GM12874 (cell line): Measurements from ENCODE around the gene AUNIP.

Experiments
- TF ChIP-seq, protein P1 (sequence below): IDR thresholded peaks from 2 replicates; pipeline ENCODE4 v1.5.1; 2011; ENCODE audit warnings: low read depth, mild to moderate bottlenecking, control low read depth, low read length, moderate library complexity; ENCODE audit not compliant: insufficient read depth

AUNIP gene, protein sequence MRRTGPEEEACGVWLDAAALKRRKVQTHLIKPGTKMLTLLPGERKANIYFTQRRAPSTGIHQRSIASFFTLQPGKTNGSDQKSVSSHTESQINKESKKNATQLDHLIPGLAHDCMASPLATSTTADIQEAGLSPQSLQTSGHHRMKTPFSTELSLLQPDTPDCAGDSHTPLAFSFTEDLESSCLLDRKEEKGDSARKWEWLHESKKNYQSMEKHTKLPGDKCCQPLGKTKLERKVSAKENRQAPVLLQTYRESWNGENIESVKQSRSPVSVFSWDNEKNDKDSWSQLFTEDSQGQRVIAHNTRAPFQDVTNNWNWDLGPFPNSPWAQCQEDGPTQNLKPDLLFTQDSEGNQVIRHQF

DNA sequence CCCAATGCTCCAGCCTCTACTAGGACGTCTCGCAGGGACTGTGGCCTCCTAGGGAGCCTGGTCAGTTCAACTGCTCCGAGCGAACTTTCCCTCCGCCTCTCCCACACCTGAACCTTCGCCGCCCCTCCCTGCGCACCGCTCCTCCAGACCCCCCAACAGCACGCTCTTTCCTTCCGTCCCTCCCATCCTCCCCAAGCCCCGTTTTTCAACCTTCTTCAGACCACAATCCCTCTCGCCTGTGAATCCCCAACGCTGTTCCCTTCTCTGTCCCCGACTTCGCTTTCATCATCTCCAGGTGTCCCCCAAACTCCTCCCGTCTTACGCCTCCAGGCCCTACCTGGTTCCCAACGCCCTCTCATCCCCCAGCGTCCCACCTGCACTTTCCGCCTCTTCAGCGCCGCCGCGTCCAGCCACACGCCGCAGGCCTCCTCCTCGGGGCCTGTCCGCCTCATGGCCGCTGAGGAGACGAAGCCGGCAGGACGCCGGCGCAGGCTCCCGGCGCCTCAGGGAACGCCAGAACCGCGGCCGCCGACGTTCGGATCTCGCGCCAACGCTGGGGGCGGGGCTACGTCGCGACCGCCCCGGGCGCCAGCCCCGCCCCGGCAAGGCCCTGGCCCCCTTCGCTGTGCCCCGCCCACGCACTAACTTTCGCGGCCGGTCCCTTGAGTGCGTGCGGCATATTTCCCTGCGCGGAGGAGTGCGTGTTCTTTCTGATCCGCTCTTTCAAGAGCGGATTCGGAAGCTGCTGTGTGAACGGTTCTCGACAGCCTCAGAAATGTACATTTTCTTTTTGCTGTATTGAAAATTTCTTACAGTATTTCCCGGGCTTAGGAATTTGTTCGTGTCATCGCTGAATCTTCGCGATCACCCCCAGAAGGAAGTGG lies at the start of gene AUNIP:
TSS of gene AUNIP (minus strand) at position 552 of the 884 bp plus-strand sequence. CDS start at position 452, 100 bp downstream.
- TF ChIP-seq, protein P1, sequence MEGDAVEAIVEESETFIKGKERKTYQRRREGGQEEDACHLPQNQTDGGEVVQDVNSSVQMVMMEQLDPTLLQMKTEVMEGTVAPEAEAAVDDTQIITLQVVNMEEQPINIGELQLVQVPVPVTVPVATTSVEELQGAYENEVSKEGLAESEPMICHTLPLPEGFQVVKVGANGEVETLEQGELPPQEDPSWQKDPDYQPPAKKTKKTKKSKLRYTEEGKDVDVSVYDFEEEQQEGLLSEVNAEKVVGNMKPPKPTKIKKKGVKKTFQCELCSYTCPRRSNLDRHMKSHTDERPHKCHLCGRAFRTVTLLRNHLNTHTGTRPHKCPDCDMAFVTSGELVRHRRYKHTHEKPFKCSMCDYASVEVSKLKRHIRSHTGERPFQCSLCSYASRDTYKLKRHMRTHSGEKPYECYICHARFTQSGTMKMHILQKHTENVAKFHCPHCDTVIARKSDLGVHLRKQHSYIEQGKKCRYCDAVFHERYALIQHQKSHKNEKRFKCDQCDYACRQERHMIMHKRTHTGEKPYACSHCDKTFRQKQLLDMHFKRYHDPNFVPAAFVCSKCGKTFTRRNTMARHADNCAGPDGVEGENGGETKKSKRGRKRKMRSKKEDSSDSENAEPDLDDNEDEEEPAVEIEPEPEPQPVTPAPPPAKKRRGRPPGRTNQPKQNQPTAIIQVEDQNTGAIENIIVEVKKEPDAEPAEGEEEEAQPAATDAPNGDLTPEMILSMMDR, result no peak

DNA sequence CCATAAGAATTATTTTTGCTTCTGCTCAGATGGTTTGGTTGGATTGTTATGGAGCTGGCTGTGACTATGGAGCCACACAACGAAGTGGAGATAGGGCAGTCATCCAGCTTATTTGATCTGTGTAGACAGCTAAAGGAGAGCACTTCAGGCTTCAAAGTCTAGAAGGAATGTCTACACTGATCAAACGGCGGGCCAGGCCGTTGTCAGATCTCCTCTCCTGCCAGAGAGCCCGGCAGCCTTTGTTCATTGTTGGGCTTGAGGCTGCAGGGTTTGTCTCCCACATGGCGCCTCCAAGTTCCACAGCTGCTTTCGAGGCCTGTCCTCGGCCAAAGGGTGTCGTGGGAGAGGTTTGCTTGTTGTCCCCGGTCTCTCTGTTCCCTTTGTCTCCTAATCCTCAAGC lies 49.8 kb upstream of the AUNIP start:
- TF ChIP-seq, protein P1, result no peak

DNA sequence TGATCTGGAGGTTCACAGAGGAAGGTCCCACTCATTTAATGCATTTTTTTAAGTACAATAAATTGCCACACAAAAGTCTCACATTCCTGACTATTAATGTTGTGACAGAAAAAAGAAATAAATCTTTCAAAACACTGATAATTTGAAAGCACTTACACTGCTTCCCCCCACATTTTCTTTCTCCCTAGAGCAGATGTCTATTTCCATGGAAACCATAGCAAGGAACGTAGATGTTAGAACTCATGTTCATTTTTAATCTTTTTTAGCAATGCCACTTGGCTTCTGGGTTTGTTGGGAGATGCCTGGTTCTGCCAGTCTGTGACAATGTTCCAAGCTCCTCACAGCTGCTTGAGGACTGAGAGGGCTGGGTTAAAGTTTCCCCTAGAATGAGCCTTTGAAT lies 48.9 kb upstream of the AUNIP start:
- TF ChIP-seq, protein P1, result no peak

DNA sequence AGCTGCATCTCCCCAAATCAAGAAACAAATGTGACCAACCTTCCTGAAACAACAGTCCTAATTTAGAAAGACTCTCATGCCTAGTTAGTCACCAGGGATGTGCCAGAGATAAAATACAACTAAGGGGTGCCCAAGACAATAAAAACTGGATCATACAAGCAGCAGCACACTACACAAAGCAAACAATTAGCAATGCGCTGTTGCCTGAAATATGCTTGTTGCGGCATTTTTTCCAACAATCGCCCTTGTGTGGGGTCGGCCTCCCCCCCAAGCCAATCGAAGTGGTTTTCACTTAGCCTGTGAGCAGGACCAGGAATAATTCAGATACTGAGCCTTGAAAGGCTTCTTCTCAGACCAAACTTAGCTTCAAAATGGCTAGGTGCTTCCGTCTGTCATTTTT lies 48.3 kb upstream of the AUNIP start:
- TF ChIP-seq, protein P1, result no peak

DNA sequence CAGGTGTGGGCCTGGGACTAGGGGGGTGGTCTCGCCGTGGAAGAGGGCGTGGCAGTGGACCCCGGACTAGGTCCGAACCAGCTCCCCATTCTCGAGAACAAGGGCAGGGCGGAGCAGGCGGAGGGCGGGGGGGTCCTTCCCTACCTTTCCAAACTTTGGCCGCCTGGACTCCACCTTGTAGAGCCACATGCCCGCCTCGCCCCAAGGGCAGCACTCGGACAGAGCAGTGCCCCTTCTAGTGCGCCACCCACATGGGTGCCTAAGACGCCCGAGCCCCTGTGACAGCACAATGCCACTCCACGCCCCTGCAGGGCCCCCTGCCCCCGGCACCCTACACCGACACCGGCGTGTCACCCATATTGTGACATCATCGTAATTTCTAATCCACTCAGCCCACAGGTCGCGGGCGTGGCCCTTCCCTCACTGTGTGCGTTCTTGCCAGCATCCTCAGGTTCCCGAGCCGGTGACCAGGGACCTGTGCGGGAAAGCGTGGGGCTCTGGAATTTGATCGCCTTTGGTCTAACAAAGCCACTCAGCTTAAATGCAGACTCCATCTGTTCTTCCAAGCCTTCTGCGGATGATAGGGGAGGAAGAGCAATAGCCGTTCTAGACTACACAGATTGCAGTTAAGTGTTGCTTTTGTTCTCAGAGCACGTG lies 47.5 kb upstream of the AUNIP start:
- TF ChIP-seq, protein P1, result no peak

DNA sequence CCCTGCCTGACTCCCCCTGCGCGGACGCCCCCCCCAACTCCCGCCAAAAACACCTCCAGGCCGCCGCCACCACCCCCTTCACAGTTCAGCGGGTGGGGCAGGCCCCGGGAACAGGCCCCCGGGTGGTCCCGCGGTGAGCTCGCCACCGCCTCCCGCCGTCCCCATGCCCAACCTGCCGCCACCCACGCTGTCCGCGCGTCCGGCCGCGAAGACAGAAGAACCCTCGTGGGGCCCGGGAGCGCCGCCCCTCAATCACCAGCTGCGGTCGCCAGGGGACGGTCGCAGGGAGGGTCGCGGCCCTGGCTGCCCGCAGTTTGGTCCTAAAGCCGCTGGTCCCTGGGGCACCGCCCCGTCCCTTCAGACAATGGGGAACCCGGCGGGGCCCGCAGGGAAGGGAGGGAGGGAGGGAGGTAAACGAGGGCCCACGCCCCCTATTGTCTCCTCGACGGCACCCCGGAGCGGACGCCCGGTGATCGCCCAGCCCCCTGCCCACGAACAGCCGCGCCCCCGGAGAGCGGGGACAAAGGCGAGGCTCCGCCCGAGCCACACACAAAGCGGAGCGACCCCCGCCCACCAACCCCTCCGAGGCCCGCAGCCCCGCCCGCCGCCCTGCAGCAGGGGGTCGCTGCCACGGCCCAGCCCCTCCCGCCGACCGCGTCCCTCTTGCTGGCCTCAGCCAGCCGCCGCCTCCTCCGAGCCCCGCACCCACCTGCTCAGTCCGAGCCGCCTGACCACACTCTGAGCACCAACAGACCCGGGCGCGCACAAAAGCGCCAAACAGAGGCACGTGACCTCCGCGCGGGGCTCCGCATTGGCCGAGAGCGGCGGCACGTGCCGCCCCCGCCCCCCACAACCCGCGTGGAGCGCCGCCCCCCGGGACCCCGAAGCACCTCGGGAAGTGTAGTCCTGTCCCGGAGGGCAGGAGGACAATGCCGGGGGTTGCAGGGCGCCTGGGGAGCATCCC lies 46.7 kb upstream of the AUNIP start, which contains the start of gene STMN1:
TSS of gene STMN1 (minus strand) at position 740 of the 964 bp plus-strand sequence. CDS start 1,743 bp downstream, outside the sequence.
- TF ChIP-seq, protein P1, result no peak
